Activated CD4-positive, alpha-beta T cell treated with anti-CD3 and anti-CD28 coated beads for 4 hours (primary cell): ENCODE data around the gene LHFPL3.
"Not testable (repeated sequence)": the region's sequence is repeated elsewhere in the genome, so short reads cannot be mapped to it uniquely, and the experiment has no call there.

Experiments
- DNase-seq, 2 donors: peaks; one replicate each; pipeline ENCODE4 v3.0.0-alpha.2; 2020

Gene LHFPL3

GRCh38 chr7:104604706-104605105 lies 276.3 kb downstream of the LHFPL3 start:
- no peak for DNase-seq

DNA sequence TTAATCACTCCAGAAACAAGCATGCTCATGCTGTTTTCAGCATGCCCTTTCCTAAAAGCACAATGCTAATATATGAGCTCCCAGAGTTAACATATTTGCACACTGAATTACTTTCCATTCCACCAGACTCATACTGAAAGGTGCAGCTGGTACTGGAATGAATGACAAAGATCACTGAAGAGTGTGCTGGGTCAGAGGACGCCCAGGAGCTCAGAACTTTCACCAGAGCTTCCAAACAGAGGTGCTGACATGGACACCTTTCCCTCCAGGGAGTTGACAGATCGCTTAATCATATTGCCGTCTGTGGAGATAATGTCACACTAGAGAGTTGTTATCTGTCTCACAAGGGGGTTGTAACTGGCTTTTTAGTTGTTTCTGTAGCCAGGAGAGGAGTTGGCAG lies 292.9 kb downstream of the LHFPL3 start:
- no peak for DNase-seq

DNA sequence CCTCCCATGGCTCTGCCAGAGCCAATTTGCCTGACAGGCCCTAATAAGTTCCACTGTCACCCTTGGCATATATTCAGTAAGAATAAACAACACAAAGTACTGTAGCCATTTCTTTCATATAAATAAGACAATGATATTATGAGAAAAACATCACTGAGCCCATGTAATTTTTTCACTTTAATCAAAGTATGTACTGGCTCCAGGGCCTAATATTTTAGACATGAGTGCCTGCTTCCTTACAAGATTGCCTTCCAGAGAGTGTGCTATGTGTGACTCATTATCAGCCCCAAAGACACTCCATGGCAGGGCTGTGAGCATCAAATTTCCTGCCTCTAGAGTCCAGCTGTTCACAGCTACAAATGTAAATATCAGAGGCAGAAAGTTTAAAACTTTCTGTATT lies 297.6 kb downstream of the LHFPL3 start:
- no peak for DNase-seq

DNA sequence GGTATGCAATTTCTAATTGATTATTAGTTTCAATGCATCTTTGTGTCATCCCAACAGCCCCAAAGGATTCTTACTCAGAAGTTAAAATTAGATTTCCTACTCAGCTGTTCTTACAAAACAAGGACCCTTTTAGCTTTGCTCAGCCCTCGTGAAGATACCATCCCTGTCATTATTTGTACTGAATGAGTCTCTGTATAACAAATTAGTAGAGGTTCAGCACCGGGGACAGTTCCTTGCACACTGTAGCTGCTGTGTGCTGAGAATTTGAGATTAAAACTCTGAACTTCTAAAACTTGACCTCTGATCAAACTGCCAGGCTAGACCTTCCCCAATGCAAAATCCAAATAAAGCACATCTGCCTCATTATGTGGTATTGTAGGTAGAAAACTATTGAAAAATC lies 299.1 kb downstream of the LHFPL3 start:
- no peak for DNase-seq

- no peak for DNase-seq
These were observed 299.6 kb downstream of the LHFPL3 start for GRCh38 chr7:104628017-104628416.

DNA sequence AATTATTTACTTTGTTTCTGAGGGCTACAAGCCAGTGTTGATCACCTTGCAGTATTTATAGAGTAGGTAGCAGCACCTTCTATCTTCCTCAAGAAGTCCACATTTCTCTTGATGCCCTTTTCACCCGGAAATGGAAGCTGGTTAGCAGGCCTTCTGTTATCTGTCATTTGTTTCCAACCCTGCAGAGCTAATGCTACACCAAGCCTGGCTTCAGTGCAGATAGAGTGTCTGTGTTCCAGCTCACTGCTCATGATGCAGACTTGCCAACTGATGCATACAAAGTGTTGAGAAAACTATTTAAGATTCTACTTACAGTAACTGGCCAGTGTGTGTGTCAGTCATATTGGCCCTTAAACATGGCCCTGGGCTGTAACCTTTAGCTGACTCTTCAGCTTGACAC lies 301.0 kb downstream of the LHFPL3 start:
- DNase-seq: no peak

DNA sequence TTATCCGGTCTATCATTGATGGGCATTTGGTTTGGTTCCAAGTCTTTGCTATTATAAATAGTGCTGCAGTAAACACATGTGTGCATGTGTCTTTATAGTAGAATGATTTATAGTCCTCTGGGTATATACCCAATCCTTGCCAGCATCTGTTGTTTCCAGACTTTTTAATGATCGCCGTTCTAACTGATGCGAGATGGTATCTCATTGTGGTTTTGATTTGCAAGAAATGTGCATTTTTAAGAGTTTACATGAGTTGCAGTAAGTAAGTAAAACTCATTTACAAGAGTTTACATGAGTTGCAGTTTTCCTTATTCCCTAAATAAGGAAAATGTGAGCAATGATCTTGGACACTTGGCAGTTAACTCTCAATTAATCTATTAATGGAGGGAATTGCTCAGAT lies 312.1 kb downstream of the LHFPL3 start:
- DNase-seq: no peak

DNA sequence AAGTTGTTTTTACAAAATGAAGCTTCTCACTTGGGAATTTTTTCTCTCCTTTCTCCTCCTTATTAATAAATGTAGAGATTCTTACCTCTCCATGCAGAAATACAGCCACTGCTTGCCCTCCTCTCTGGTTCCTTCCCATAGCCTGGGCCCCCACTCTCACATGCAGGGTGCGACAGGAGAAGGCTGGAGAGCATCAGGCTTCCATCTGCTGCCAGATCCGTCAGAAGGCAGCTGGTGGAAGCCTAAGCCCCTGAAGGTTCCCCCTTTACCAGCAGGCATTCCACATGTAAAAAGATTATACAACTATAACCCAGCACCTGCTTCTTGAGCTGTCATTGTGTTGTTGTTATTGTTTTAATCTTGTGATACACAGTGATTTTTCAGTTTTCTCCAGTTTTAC lies 314.2 kb downstream of the LHFPL3 start:
- no peak for DNase-seq

- DNase-seq: no peak
These were observed 315.3 kb downstream of the LHFPL3 start for GRCh38 chr7:104643587-104644217.

DNA sequence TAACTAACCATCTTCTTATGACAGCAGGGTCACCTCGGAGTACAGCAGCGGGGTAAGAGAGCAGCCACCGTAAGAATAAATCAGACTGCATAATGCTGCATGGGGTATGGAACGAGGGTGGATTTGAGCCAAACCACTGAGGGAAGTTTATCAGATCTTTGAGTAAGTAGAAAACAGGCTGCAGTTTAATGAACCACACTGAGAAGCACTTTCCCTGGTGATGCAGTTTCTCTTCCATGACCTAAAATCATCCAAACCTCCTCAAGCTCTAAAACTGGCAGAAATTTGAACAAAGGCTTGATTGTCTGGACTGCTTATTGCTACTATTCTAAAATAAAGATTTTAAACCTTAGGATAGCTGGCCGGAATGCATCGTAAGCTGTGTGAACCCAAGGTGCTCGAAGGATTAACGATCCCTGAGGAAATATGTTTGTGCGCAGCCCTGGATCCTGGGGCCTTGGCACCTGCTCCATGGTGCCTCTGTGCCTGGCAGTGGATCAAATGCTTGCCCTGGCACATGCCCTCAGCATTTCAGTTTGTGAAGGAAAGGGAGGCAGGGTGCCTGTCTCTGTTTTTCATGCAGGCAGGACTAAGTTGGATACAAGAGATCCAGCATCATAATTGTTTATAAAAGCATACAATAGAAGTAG lies 322.7 kb downstream of the LHFPL3 start:
- DNase-seq: no peak

- DNase-seq: no peak
These were observed 324.0 kb downstream of the LHFPL3 start for GRCh38 chr7:104652434-104652833.

GRCh38 chr7:104652865-104653264 lies 324.5 kb downstream of the LHFPL3 start:
- no peak for DNase-seq

GRCh38 chr7:104653825-104654401 lies 325.5 kb downstream of the LHFPL3 start:
- no peak for DNase-seq

- DNase-seq: no peak
These were observed 327.2 kb downstream of the LHFPL3 start for GRCh38 chr7:104655592-104655991.

DNA sequence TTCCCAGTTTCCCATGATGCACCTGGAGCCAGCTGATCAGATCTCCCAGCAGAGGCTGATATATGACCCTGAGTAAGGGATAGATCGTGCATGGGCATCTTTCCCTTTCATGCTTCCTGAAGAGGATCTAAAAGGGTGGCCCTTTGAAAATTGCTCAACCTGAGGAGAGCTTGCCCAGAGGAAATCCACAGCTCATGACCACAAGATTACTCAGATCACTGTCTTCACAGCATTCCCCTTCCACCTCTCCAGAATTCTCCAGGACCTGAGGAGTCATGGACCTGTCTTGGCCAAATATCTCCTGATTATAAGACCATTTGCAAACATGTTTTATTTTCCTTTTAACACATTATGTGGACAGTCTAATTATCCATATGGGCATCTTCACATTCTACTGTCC lies 328.1 kb downstream of the LHFPL3 start:
- no peak for DNase-seq

DNA sequence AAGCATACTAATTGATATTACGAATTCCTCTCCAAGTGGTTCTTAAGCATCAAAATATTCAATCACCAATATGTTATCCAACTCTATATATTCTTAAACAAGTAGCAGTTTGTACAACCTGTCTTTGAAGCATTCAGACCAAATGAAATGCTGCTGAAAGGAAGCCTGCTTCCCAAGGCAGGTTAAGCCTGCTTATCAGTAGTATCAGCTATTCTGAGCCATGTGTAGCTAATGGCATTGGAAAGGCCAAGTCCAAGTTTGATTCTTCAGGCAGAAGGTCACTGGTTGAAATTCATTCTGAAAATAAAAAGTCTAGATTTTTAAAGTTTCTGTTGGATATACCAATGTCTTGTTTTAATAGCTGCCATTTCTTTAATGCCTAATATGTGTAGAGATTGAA lies 328.7 kb downstream of the LHFPL3 start:
- DNase-seq: no peak

DNA sequence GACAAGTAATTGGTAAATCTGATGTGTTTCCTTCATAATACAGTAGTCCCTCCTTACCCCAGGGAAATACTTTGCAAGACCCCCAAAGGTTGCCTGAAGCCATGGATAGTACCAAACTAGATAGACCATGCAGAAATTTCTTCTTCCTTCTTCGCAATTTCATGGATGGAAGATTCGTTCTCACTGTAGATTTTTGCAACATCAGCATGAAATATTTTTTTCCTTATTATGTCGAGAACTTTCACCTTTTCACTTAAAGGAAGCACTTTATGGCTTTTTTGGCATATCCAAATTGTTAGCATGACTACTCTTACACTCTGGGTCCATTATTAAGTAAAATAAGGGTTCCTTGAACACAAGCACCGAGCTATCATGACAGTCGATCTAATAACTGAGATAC lies 333.2 kb downstream of the LHFPL3 start:
- no peak for DNase-seq

GRCh38 chr7:104664648-104665047 lies 336.2 kb downstream of the LHFPL3 start:
- DNase-seq: no peak

DNA sequence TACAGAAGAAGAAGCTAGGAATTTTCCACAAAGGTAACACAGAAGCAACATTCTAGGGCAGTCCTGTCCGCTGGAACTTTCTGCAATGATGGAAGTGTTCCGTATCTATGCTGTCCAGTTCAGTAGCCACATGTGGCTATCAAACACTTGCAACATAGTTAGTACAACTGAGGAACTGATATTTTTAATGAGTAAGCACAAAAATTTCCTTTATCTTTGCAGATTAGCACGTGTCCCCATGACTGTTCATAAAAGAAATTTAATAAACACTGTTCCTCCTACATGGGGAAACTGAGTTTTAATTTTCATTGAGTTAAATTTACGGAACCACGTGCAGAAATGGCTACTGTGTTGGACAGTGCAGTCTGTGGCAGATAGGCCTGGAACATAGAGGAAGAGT lies 349.2 kb downstream of the LHFPL3 start:
- DNase-seq: no peak

DNA sequence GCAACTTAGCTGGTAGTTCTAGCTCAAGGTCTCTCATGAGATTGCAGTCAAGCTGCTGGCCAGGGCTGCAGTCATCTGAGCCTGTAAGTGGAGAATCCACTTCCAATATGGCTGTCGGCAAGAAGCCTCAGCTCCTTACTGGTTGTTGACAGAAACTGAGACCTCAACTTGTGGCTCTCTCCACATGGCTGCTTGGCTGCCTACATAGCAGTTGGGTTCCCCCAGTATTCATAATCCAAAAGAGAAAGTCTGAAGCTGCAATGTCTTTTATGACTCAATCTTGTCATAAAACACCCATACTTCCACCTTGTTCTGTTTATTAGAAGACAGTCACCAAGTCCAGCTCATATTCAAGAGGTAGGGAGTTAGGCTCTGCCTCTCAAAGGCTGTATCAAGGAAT lies 350.7 kb downstream of the LHFPL3 start:
- no peak for DNase-seq

DNA sequence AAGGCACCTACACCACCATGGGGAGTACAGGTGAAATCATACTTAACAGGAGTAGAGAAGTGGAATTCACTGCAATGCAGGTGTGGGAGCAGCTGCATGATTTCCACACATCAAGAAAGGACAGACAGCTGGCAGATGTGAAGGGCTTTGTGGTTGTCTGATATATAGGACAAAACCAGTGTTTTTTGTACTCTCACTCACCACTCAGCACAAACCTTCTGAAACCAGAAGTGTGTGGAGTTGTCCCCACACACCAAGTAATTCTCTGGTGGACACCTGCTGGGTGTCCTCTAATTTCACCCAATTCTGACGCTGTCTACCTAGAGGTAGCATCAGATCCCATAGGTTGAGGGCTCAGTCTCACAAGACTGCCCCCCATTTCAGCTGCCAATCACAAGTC lies 357.9 kb downstream of the LHFPL3 start:
- no peak for DNase-seq

DNA sequence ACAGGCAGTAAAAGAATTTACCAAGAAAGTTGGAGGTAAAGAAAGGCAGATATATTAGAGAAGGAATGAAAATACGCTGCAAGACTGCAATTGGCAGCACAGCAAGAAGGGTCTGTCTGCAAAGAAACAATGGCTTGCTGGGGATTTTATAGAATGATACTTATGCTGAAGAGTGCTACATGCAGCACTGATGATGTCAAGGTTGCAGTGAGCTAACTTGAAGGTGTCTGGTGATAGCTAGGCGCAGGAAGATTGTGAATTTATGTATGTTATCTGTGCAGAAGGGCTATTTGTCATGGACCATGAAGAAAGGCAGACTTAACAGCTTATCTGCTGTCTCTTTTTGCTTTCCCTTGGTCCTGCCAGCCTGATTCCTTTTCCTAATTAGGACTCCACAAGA lies 366.3 kb downstream of the LHFPL3 start:
- DNase-seq: no peak

DNA sequence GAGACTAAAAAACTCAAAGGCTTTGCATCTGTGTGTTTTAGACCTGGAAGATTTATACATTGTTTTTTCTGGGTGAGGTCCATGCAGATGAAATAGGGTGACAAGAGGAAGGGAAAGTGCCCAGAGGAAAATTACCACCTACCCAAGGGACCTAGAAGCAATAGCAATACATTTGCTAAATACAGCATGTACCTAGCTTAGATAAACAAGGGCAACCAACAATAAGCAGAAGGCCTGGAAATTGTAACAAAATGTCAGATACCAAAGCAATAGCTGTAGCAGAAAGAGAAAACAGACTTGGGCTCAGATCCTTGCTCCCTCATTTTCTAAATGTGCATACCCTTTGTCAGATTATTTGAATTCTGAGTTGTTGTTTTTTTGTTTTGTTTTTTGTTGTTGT lies 367.2 kb downstream of the LHFPL3 start:
- DNase-seq: no peak

DNA sequence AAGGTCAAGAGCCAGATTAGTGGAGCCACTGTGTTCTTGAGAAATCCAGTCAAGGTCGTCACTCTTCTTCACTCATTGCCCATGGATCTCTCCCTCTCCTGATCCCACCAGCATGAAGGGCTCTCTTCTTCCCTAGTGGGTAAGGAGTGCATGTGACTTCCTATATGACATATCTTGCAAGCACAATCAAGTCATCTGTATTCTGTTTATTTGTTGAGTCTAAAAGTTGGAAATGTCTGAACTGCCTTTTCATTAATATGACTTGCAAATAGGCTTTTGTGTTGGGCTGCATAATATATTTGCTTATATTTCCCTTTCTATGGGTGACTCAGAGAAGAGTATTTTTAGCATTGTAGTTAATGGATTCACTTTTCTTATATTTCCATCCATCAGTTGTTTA lies 371.9 kb downstream of the LHFPL3 start:
- no peak for DNase-seq

DNA sequence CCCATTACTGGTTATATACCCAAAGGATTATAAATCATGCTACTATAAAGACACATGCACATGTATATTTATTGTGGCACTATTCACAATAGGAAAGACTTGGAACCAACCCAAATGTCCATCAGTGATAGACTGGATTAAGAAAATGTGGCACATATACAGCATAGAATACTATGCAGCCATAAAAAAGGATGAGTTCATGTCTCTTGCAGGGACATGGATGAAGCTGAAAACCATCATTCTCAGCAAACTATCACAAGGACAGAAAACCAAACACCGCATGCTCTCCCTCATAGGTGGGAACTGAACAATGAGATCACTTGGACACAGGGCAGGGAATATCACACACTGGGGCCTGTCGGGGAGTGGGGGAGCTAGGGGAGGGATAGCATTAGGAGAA lies 392.6 kb downstream of the LHFPL3 start:
- DNase-seq: not testable (repeated sequence)
